Muscle layer of duodenum (tissue), 2 donors: ENCODE results near the gene CBX5.
A peak's percentile ranks its signal among the peaks of the same experiment; 100 is the strongest.
"Not testable (repeated sequence)": the region's sequence is repeated elsewhere in the genome, so short reads cannot be mapped to it uniquely, and the experiment has no call there.

Experiments
- H3K27ac ChIP-seq: one replicate; pipeline ENCODE4 v1.7.0; 2013; ENCODE audit warnings: mild to moderate bottlenecking, low read length
- H3K27me3 ChIP-seq: one replicate; pipeline ENCODE4 v1.7.0; 2013; ENCODE audit warnings: low read depth, mild to moderate bottlenecking, control low read depth, low read length
- H3K36me3 ChIP-seq, 2 donors: one replicate each; pipeline ENCODE4 v1.7.0; 2013; ENCODE audit warnings: low read length in 2 of 2, control low read depth in 1 of 2, mild to moderate bottlenecking in 1 of 2; ENCODE audit not compliant: insufficient read depth in 2 of 2, control insufficient read depth in 1 of 2
- H3K4me1 ChIP-seq, 2 donors: one replicate each; pipeline ENCODE4 v1.7.0; 2013; ENCODE audit warnings: low read length in 2 of 2, mild to moderate bottlenecking in 2 of 2, control low read depth in 1 of 2, moderate library complexity in 1 of 2; ENCODE audit not compliant: insufficient read depth in 2 of 2, control insufficient read depth in 1 of 2
- H3K4me3 ChIP-seq, 2 donors: one replicate each; pipeline ENCODE4 v1.7.0; 2013; ENCODE audit warnings: low read length in 2 of 2, low read depth in 1 of 2, mild to moderate bottlenecking in 1 of 2
- H3K9me3 ChIP-seq, 2 donors: one replicate each; pipeline ENCODE4 v1.7.0; 2013; ENCODE audit warnings: low read length in 2 of 2, control low read depth in 1 of 2, mild to moderate bottlenecking in 1 of 2; ENCODE audit not compliant: control insufficient read depth in 1 of 2
- donor health status: healthy.

The CBX5 gene

DNA sequence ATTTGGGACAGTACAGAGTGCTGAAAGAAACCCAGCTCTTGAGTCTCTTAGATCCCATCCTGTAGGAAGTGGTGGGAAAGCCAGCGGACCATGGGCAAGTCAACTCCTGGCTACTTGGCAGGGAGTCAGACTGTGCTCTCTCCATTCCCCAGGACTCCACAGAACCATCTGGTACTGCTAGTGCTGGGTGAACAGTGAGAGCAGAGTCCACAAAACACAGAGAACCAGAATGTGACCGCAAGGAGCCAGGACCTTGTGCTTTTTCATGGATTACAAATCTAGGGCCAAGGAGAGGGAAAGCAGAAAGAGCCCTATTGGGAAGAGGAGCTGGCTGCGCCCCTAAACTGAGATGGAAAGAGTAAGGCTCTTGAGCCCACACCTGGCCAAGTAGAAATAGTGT, 48.7 kb downstream of the CBX5 start:
- not testable (repeated sequence) for H3K27ac ChIP-seq, H3K27me3 ChIP-seq

DNA sequence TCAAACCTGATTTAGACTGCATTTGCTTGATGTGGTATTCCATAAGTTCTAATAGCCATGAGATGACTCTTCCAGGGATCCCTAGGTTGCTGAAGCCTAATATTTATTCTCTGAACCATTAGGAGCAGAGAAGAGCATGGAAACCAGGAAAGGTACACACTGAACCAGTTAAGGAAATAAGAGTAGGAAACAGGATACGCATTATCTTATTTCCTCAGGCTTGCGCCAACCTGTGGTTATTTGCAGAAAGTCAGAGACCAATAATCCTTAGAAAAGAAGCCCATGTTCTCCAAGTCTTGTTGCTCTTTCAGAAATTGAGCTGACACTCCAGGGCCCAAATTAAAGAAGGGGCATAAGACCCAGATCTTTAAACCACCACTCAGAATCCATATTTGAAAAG, 49.4 kb downstream of the CBX5 start:
- Histone ChIP-seq H3K36me3 (peaks cover 0 to 4% of the 10 kb centered on the region in 2 donors), H3K9me3 (no peaks in the 10 kb centered on the region), H3K4me1 (peaks cover 0 to 12% of the 10 kb centered on the region in 2 donors), H3K4me3 (no peak overlapping the region), H3K27ac (no peak overlapping the region), H3K27me3 (no peaks in the 10 kb centered on the region)

More for the DNA sequence above, 48.7 kb downstream of the CBX5 start:
- not testable (repeated sequence) for H3K36me3 ChIP-seq, H3K4me3 ChIP-seq, H3K9me3 ChIP-seq
- H3K4me1 ChIP-seq, result peaks cover 0 to 12% of the 10 kb centered on the region in 2 donors

DNA sequence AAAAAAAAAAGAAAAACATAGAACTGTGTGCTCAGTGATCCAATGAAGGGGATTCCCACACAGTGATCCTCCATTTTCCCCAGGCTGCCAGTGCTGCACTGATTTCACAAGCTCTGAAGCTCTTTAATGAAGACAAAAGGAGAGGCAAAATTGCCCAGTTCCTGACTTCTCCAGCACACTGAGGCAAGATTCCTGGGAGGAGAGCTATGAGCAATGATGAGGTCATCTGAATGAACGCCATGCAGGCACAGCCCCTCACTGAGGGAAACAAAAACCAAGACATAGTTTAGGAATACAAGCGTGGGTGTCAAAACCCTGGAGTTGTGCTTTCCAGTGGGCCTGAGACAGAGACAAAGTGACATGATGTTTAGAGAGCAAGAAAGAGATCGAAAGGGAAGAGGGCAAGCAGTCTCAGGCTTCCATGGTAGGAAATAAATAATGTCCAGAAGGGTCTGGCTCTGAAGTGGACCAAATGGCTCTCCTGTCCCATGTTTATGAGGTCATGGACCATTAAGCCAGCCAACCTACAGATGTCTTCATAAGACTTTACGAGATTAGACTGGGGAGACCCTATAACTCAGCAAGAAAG, 50.2 kb downstream of the CBX5 start:
- H3K27me3 ChIP-seq, result no peaks in the 10 kb centered on the region
- no peak overlapping the region for H3K4me3 ChIP-seq
- H3K27ac ChIP-seq, result peak overlapping the region; percentile 43

DNA sequence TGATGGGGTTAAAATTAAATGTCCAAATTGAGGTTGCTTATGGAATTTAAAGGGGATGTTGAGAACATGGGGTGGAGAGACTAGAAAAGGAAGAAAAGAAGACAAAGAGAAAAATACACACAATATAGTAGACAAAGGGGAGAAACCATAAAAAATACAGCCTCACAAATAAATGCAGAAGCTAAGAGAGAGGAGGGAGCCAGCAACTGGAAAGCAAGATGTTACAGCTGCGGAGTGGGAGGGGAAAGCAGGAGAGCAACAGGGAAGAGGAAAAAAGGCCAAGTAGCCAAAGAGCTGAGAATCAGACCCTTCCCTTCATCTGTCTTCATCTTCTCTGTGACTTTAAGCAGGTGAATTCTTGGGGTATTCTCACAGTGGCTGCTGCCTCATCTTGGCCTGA, 51.5 kb downstream of the CBX5 start:
- no peaks in the 10 kb centered on the region for H3K9me3 ChIP-seq
- no peaks in the 10 kb centered on the region for H3K27me3 ChIP-seq
- peaks cover 0 to 4% of the 10 kb centered on the region in 2 donors for H3K36me3 ChIP-seq
- H3K4me3 ChIP-seq, result no peak overlapping the region
- H3K4me1 ChIP-seq, result peaks cover 0 to 12% of the 10 kb centered on the region in 2 donors
- H3K27ac ChIP-seq, result no peak overlapping the region

More for the DNA sequence above, 50.2 kb downstream of the CBX5 start:
- H3K4me1 ChIP-seq, result peaks cover 0 to 12% of the 10 kb centered on the region in 2 donors
- H3K9me3 ChIP-seq, result no peaks in the 10 kb centered on the region
- peaks cover 0 to 4% of the 10 kb centered on the region in 2 donors for H3K36me3 ChIP-seq

DNA sequence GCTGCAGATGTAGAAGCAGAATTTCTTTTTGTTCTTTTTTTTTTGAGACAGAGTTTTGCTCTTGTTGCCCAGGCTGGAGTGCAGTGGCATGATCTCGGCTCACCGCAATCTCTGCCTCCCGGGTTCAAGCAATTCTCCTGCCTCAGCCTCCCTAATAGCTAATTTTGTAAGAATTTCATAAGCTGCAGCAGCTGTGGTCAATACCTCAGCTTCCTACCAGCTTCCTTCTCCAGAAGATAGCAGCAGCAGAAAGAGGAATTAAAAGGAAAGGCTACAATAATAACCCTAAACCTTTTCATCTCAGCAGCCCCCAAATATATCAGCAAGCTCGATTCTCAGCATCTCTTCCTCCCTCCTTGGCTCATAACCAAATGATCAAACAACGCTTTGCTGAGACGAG, 52.0 kb downstream of the CBX5 start:
- H3K4me3 ChIP-seq, H3K27me3 ChIP-seq, H3K36me3 ChIP-seq, H3K27ac ChIP-seq, H3K9me3 ChIP-seq: not testable (repeated sequence)
- peaks cover 0 to 12% of the 10 kb centered on the region in 2 donors for H3K4me1 ChIP-seq

DNA sequence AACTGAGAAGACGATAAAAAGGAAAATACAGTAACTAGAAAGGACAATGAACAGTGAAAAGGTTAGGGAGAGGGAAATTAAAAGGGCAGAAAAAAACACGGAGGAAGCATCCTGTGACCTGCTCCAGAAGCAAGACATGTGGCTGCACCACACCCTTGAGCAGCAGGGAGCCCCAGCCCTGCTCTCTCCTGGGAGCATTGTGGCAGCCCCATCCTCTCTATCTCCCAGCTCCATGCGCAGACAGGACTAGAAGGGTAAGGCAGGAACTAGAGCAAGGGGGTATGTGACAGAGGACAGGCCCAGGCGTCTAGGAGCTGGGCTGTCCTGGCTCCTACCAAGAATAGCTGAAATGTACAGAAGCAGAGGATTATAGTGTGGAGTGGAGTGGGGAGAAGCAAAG, 52.5 kb downstream of the CBX5 start:
- H3K27ac ChIP-seq, result no peak overlapping the region
- no peaks in the 10 kb centered on the region for H3K36me3 ChIP-seq
- H3K4me1 ChIP-seq, result peaks cover 0 to 12% of the 10 kb centered on the region in 2 donors
- H3K9me3 ChIP-seq, result no peaks in the 10 kb centered on the region
- H3K27me3 ChIP-seq, result no peaks in the 10 kb centered on the region
- H3K4me3 ChIP-seq, result no peak overlapping the region

DNA sequence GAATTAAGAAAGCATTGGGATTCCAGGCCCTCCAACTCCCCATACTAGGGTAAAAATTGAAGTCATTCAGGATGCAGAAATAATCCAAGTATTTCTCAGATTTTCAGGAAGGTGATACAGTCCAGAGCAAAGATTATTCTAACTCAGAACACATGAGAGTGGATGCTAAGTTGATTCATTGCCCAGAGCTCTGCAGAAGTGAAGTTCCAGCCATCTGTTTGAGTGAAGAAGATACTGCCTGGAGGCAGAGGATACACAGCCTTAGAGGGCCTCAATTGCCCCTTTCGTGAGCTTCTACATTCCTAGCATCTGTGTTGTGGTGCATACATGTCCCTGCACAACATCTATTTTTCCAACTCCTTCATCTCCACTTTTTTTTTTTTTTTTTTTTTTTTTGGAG, 54.3 kb downstream of the CBX5 start:
- no peaks in the 10 kb centered on the region for H3K36me3 ChIP-seq
- H3K4me1 ChIP-seq, result peaks cover 0 to 12% of the 10 kb centered on the region in 2 donors
- H3K27ac ChIP-seq, result no peak overlapping the region
- no peak overlapping the region for H3K4me3 ChIP-seq
- no peaks in the 10 kb centered on the region for H3K27me3 ChIP-seq
- H3K9me3 ChIP-seq, result no peaks in the 10 kb centered on the region

DNA sequence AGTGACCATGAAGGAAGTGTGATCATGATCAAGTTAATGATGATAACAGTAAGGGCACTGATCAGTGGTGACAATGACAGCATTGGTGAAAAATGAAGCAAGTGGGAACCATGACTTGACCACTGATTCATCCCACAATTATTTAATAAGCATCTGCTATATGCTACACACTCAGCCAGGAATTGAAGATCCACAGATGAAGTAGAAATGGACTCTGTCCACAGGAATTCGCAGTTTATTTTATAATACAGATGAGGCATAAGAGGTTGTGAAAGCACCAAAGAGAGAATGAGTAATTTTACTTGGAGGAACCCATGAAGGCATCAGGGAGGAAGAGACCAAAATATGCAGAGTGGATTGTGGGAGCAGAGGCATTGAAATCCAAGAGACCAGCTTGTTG, 57.3 kb downstream of the CBX5 start:
- no peak overlapping the region for H3K4me3 ChIP-seq
- H3K36me3 ChIP-seq, result no peaks in the 10 kb centered on the region
- H3K27me3 ChIP-seq, result peaks cover 2% of the 10 kb centered on the region
- no peak overlapping the region for H3K27ac ChIP-seq
- no peaks in the 10 kb centered on the region for H3K9me3 ChIP-seq
- H3K4me1 ChIP-seq, result peaks cover 0 to 4% of the 10 kb centered on the region in 2 donors

DNA sequence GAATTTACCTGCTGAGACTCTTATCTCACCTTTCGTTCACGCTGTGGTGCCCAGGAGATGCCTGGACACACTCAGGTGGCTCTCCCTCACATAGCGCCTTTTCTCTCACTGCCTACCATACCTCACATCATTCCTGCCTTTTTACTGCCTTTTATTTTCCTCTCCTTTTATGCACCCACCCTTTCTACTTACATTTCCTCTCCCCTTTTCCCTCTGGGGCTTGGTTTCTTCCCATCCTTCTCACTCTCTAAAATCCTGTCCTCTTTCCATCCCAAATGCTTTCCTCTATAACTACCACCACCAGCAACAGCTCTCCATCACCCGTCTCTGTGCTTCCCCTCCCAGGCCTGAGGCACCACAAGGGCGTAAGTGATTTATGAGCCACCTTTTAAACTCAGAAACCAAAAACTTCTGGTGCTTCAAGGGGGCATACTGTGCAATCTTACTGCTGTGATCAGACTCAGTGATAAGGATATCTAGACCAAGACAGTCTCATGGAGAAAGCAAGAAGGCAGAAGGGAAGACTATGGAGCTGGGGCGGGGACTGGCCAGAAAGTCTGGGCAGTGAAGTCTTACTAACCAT, 58.4 kb downstream of the CBX5 start:
- Histone ChIP-seq H3K36me3 (no peaks in the 10 kb centered on the region), H3K27me3 (peaks cover 6% of the 10 kb centered on the region), H3K4me1 (peaks cover 4 to 15% of the 10 kb centered on the region in 2 donors), H3K4me3 (no peak overlapping the region), H3K9me3 (no peaks in the 10 kb centered on the region), H3K27ac (no peak overlapping the region)

DNA sequence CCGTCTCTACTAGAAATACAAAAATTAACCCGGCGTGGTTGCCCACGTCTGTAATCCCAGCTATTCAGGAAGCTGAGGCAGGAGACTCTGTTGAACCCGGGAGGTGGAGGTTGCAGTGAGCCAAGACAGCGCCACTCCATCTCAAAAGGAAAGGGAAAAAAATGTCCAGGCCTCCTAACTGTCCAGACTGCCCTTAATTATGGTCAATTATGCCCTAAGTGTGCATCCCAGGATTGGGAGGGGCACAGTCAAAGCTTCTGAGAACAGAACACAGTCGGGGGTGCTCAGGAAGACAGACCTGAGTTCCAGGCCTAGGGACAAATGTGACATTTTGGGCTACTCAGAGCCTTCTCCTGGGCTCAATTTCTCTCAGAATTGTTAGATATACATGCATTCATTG, 59.4 kb downstream of the CBX5 start:
- H3K36me3 ChIP-seq, result no peaks in the 10 kb centered on the region

DNA sequence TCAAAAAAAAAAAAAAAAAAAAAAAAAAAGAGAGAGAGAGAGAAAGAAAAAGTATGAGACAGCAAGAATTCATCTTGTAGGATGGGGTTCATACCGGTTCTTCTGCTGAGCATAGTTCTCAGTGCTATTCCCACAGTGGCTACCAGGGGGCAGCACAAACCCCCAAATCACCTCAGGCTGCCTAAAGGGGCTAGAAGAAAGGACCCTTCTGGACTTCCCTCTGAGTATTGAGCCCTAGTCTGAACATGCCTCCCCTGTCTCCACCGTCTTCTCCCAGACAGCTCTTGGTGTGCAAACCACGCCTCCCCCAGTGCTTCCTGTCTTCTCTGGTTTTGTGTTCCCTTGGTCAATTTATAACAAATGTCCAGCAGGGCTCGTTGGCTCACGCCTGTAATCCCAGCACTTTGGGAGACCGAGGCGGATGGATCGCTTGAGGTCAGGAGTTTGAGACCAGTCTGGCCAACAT, 59.8 kb downstream of the CBX5 start:
- H3K4me3 ChIP-seq, result no peak overlapping the region
- H3K27ac ChIP-seq, result no peak overlapping the region
- peaks cover 4 to 24% of the 10 kb centered on the region in 2 donors for H3K4me1 ChIP-seq
- peaks cover 6% of the 10 kb centered on the region for H3K27me3 ChIP-seq
- no peaks in the 10 kb centered on the region for H3K9me3 ChIP-seq
- H3K36me3 ChIP-seq, result no peaks in the 10 kb centered on the region

More for the DNA sequence above, 59.4 kb downstream of the CBX5 start:
- Histone ChIP-seq H3K4me1 (peaks cover 4 to 22% of the 10 kb centered on the region in 2 donors), H3K27me3 (peaks cover 6% of the 10 kb centered on the region), H3K27ac (no peak overlapping the region), H3K4me3 (no peak overlapping the region), H3K9me3 (no peaks in the 10 kb centered on the region)
